Stimulated activated CD4-positive, alpha-beta T cell treated with anti-CD3 and anti-CD28 coated beads, Interleukin-4, amount 100 ng/mL, for 1 hour (primary cell): ENCODE results near the gene GOLGA5.
"Not testable (repeated sequence)": the region's sequence is repeated elsewhere in the genome, so short reads cannot be mapped to it uniquely, and the experiment has no call there.

Experiments used
- DNase-seq: peaks from one replicate; pipeline ENCODE4 v3.0.0-alpha.2; 2020

GOLGA5 gene

DNA sequence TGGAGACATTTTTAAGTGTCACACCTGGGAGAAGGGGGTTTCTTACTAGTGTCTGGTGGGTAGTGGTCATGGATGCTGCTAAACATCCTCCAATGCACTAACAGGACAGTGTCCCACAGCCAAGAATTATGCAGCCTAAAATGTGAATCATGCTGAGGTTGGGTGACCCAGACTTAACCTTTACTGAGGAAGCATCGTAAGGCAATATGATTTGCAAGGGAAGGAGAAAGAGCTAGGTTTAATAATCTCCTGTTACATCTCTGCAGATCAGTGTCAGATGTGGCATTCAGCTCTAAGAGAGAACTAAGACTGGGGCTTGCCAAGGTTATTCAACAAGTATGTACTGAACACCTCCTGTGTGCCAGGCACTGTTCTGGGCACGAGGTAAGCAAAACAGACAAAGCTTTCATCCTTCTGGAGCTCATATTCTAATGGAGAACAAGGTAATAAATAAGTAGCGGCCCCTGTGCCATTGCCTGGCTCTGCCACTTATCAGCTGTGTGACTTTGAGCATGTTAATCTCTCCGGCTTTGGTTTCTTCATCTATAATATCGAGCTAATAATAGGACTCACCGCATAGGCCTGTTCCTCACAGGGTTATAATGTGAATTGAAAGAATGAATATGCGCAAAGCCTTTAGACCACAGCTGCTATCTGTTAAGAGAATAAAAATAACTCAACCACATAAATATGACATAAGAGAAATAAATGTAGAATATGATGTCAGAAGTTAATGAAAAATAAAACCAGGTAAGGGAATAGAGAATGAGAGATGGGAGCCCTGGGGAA lies 13.5 kb upstream of the GOLGA5 start:
- DNase-seq, result no peak

DNA sequence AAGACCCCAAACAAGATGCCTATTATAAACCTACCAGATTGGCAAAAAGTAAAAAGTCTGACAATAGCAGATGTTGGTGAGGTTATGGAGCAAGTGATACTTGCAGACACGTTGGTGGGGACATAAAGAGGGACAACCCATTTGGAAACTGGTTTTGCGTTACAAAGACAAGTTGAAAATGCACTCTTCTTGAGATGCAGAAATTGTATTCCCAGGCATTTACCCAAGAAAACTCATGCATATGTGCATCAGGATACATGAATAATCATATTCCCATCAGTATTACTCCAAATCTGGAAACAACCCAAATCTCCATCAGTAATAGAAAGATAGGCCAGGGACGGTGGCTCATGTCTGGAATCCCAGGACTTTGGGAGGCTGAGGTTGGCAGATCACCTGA lies 12.8 kb upstream of the GOLGA5 start:
- no peak for DNase-seq

DNA sequence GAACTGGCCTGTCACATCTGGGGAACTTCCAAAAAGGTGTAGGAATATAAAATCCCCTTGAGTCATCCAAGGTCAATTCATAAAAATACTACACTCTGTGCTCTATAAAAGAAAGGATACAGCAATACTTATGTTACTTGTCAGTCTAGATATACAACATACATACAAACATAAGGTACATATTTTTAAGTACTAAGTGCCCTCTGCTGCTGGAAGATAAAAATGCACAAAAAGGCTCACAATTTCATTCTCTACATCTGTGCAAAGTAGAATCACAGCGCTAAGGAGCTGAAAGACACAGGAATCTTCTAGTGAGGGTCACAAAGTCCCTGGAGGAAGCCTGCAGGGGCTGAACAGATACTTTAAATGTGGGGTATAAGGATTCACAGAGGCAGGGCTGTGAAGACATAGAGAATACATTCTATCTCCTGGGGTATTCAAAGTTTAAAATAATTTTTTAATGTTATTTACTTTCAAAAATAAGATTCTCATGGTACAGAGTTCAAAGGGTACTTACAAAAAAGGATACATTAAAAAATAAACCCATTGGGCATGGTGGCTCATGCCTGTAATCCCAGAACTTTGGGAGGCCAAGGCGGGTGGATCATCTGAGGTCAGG lies 10.2 kb upstream of the GOLGA5 start:
- DNase-seq, result no peak

DNA sequence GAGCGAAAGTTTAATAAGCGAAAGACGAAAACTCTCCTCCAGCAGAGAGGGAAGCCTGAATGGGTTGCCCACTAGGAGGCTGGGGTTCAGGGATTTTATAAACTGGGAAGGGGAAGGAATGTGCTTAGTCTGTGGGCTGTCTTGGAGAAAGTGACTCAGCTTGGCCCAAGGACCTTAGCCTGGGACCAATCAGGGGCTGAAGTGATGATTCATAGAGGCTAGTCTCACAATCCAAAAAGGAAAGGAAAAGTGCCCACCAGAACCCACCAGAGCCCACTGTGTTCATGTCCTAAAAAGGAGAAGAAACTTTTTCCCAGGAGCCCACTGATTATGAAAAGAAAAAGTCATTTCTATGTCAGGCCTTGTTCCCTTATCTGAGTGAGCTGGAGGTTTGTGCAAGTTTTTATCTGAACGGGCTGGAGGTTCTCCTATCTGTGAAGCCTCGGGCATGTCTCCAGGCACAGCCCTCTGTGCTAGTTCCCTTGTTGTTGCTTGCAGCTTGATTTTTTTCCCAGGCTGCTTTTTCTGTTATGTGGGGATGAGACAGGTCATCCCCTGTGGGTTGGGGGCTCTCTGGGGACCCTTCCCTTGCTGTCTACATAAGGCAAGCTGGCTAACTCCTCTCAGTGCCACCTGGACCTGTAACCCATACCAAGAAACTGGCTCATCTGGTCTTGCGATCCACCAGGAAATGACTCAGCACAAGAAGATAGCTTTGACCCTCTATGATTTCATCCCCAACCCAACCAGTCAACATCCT lies 8.3 kb upstream of the GOLGA5 start:
- DNase-seq, result no peak

DNA sequence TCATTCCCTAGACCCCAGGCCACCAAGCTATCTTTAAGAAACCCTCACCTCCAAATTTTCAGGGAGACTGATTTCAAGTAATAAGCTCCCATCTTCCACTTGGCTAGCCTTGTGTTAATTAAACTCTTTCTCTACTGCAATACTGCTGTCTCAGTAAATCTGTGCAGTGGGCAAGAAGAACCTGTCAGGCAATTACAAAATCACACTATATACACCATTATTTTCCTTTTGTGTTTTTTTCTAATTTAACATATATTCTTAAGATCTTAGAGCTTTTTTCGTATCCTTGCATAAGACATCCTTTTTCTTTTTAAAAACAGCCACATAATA lies 7.7 kb upstream of the GOLGA5 start:
- no peak for DNase-seq

DNA sequence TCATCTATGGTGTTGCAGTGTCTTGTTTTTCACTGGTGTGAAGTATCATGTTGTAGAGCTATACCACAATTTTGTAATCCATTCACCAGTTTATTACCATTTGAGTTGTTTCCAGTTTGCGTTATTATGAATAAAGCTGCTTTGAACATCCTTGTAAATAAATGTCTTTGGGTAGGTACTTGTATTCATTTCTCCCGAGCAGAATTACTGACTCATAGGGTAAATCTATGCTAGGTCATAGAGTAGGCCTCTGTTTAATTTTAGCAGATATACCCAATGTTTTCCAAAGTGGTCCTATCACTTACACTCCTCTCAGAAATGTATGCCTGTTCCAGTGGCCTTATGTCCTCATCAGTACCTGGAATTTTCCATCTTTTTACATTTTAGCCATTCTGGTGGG lies 6.6 kb upstream of the GOLGA5 start:
- DNase-seq, result no peak

DNA sequence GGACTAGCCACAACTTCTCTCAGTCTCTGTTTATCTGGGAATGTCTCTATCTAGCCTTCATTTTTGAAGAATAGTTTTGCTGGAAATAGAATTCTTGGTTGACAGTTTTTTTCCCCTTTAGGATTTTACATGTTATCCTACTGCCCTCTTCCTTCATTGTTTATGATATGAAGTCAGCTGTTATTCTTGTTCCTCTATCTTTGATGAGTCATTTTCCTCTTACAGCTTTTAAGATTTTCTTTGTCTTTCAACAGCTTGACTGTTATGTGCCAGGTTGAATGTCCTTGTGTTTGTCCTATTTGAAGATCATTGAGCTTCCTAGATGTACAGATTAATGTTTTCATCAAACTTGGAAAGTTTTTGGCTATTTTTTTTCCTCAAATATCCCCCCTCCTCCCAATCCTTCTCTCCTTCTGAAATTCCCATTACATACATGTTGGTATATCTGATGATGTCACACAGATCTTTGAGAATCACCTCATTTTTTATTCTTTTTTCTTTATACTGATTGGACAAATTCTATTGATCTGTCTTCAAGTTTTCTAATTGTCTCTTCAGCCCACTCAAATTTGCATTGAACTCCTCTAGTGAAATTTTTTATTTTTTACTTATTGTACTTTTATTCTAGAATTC lies 4.5 kb upstream of the GOLGA5 start:
- no peak for DNase-seq

DNA sequence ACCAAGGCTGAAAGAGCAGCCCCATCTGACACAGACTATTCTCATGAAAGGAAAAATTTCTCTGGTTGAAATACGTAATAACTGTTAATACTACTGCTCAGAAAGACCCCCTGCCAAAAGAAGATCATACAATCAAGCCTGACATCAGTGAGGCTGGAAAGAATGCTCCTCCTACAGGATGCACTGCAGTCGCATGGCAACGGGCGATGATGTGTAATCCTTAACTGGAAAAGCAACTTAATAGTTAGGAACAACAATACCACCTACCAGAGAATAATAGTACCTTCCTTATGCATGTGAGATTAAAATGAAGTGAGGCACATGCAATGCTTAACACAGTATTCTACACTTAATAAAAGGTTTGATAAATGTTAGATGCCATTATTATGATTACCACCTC lies 1.2 kb upstream of the GOLGA5 start:
- no peak for DNase-seq

DNA sequence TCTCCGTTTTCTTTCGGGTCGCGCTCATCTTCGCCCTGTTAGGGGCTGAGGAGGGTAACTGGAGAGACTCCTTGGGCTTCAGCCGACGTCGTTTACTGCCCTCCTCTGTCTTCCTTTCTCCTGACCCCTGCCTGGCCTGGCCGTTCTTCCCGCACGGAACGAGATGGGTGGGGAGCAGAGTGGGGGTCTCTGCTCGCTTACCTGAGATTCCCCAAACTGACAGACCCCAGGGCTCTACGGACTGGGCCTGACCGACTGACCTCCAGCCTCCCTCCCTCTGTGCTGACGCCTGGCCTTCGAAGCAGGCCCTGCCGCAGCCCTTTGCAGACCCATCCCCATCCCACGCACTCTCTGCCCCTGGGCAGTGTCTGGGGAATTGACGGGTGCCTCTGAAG lies 439 bp downstream of the GOLGA5 start:
- DNase-seq, result no peak

DNA sequence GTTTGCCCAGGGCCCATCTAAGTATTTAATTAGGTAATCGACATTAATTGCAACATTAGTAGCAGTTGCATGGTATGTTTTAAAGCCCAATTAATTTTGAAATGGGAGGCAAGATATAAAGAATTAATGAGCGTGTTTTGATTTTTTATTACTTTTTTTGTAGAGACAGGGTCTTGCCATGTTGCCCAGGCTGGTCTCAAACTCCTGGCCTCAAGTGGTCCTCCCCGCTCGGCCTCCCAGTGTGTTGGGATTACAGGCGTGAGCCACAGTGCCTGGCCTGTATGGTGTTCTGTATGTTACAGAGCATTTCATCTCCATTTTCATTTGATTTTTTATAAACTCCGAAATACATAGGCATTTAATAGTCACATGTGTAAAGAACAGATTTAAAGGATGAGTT lies 856 bp downstream of the GOLGA5 start:
- no peak for DNase-seq

DNA sequence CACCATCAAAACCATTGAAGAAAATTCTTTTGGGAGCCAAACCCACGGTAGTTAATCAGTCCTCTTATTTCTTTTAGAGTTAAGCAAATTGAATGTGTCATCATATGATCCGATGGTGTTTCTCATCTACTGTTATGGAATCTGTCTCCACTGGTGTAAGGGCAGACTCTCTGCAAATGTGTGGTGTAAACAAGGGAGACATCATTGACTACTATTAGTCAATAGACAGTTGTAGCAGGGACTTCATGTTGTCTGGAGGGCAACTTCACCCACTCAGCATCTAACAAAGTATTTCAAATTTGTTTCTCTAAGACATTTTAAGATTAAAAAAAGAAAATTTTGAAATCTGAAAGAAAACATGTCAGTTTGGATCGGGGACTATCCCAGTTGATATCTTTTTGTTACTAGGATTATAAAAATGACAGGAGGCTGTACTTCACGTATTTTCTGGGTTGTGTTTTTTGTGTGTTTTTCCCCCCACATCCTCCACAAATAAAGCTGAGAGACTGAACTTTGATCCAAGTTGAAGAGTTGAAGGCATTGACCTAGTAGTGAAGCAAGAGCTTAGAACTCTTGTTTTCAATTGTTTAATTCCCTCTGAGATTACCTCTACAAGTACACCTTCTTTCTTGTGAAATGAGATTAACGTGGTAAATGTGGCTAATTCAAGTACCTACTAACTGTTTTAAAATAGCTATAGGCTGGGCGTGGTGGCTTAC lies 4.0 kb downstream of the GOLGA5 start:
- DNase-seq, result no peak

DNA sequence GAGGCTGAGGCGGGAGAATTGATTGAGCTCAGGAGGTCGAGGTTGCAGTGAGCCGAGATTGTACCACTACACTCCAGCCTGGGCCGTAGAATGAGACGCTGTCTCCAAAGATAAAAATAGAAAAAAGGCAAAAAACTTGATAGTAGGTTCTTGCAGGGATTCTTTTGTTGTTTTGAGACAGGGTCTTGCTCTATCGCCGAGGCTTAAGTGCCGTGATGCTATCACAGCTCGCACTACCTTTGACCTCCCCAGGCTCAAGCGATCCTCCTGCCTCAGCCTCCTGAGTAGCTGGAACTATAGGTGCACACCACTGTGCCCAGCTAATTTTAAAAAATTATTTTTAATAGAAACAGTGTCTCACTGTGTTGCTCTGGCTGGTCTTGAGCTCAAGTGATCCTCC lies 4.7 kb downstream of the GOLGA5 start:
- DNase-seq, result no peak

DNA sequence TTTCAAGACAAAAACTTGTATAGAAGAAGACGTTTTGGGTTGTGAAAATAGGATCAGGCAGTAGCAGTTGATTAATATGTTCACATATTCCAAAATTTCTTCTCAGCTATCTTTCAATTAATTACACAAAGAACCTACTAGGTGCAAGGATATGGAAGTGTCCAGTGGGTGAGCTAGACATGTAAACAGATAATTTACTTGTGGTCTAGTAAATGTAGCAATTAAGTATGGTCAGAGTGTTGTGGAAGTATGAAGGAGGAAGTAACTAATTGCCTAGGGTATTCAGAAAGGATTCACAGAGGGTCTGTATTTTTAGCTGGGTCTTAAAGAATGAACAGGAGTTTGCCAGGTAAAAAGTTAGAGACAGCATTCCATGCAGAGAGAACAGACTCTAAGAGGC lies 5.9 kb downstream of the GOLGA5 start:
- DNase-seq, result no peak

DNA sequence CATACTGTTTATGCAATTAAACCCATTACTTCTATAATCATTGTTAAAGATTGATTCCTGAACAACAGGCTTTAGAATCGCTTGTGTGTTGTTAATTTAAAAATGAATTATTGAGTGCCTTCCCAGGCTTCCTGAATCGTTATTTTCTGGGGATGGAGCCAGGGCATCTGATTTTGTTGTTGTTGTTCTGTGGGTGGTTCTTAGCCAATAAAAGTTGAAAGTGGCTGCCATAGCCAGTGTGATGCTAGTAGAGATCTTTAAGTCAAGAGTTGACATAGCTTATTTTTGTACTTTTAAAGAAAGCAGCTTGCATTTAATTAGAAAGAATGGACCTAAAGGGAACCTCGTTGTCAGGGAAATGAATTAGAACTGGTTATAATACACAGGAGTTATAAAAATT lies 6.4 kb downstream of the GOLGA5 start:
- DNase-seq, result no peak

DNA sequence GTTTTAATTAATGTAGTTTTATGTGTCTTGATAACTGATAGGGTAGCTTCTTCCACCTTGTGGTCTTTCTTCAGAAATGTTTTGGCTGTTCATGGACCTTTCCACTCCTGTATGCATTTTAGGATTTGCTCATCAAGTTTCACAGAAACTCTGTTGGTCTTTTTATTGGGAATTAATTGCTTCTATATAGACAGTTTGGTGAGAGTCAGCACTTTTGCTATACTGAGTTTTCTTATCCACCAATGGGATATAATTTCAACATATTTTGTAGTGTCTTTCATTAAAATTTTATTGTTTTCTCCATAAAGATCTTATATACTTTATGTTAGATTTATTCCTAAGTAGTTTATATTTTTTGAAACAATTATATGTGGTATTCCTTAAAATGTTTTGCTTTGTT lies 7.8 kb downstream of the GOLGA5 start:
- DNase-seq, result no peak

DNA sequence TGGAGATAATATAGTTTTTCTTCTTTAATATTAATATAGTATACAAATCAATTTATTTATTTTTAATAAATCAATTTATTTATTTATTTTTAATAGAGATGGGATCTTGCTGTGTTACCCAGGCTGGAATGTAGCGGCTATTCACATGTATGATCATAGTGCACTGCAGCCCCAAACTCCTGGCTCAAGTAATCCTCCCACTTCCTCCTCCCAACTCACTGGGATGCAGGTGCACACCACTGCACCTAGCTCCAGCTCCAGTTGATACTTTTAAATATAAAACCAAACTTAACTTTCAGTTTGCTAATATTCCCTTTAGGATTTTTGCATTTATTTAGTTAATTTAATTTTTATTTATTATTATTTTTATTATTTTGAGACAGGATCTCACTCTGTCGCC lies 8.6 kb downstream of the GOLGA5 start:
- DNase-seq, result no peak

DNA sequence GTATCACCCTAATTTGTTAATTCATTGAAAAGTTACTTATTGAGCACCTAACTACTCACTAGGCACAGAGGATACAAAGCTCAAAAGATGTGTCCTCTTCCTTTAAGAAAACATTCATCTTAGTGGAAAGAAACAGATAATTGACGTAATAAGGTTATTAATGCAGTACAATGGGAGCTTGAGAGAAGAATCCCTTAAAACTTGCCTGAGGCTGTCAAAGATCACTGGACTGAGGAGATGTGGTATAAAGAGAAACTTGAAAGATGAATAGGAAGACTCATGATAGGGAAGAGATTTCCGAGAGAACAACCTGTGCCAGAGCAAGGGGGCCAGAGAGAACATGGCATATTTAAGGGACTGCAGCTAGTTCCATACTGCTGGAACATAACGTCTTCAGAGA lies 19.1 kb downstream of the GOLGA5 start:
- DNase-seq, result no peak

DNA sequence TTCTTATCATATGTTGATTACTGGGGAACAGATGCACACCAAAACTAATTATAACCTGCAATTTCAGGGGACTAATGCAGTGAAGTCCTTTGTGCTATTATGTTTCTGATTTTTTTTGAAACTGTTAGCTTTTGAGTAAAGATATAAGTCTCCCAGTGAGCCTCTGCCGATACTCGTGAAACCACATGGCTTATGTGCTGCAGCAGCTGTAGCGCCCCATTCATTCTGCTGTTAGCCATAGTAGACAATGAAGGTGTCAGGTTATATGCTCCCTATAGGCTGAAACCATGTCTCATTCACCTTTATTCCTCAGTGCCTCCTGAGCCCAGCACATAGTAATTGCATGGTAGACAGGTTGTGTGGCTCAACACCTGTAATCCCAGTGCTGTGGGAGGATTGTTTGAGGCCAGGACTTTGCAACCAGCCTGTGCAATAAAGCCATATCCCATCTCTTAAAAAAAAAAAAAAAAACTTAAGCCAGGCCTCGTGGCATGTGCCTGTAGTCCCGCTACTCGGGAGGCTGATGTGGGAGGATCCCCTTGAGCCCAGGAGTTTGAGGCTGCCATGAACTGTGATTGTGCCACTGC lies 25.0 kb downstream of the GOLGA5 start:
- no peak for DNase-seq

DNA sequence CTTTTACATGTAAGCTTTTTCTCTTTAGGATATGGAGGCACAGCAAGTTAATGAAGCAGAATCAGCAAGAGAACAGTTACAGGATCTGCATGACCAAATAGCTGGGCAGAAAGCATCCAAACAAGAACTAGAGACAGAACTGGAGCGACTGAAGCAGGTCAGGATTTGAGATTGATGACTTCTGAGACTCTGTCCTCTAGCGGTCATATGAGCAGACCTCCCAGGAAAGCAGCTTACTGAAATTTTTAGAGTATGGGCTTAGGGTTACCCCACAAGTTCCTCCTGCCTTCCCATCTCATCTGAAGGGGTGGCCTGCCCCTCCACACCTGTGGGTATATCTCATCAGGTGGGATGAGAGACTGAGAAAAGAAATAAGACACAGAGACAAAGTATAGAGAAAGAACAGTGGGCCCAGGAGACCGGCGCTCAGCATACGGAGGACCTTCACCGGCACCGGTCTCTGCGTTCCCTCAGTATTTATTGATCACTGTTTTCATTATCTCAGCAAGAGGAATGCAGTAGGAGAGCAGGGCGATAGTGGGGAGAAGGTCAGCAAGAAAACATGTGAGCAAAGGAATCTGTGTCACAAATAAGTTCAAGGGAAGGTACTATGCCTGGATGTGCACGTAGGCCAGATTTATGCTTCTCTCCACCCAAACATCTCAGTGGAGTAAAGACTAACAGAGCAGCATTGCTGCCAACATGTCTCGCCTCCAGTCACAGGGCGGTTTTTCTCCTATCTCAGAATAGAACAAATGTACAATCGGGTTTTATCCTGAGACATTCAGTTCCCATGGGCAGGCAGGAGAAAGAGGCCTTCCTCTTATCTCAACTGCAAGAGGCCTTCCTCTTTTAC lies 25.8 kb downstream of the GOLGA5 start:
- not testable (repeated sequence) for DNase-seq

DNA sequence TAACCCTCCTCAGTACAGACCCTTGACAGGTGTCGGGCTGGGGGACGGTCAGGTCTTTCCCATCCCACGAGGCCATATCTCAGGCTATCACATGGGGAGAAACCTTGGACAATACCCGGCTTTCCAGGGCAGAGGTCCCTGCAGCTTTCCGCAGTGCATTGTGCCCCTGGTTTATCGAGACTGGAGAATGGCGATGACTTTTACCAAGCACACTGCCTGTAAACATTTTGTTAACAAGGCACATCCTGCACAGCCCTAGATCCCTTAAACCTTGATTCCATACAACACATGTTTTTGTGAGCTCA lies 26.4 kb downstream of the GOLGA5 start:
- not testable (repeated sequence) for DNase-seq

DNA sequence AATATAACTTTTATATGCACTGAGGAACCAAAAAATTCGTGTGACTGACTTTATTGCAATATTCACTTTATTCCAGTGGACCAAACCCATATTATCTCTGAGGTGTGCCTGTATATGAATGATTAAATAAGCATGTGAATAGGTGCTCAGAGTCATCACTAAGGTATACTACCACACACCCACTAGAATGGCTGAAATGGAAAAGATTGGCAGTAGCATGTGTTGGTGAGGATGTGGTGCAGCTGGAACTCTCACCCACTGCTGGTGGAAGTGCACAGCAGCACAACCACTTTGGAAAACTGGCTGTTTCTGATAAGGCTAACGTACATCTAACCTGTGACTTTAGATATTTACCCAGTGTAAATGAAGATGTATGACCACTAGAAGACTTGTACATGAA lies 36.8 kb downstream of the GOLGA5 start:
- DNase-seq, result no peak

DNA sequence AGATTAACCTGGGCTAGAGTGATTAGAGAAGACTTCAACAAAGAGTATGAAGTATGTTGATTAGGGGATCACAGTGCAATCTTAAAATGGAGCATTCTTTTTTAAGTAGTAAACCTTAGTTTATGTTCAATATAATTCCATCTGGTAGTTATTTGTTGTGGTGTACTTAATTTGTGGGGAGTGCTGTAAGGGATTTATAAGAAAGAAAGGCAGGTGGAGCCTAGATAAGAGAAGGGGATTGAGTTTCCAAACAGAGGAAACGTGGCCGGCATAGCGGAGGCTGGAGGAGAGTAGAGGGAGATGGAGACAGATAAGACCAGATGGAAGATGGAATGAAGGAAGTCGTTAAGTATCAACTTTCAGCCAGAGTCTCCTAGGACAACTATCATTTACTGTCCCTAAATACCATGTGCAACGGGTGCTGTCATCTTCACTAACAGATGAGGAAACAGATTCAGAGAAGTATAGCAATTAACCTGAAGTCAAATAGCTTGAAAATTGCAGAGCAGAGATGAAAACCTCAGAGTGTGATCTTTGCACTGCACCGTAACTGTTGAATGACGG lies 38.1 kb downstream of the GOLGA5 start:
- no peak for DNase-seq
